NCI-H2107 treated with DMSO at 0.1 percent for 48 hours (cell line): Measurements from ENCODE around the gene TPT1.

Experiments
- DNase-seq: peaks from one replicate; lab custom pipeline; 2025; ENCODE audit not compliant: unreplicated experiment; lab: John Stamatoyannopoulos, UW

The TPT1 gene

GRCh38 chr13:45335397-45336024 is 5.5 kb downstream of the TPT1 start:
- no peak for DNase-seq

- DNase-seq = no peak
Measured at GRCh38 chr13:45333977-45334922, 6.7 kb downstream of the TPT1 start.

GRCh38 chr13:45333251-45333976 is 7.6 kb downstream of the TPT1 start:
- peak; percentile 60 for DNase-seq

GRCh38 chr13:45332831-45333219 is 8.2 kb downstream of the TPT1 start:
- DNase-seq = no peak

- DNase-seq = no peak
Measured at GRCh38 chr13:45332036-45332830, 8.8 kb downstream of the TPT1 start.

GRCh38 chr13:45331692-45332035 is 9.3 kb downstream of the TPT1 start:
- no peak for DNase-seq

- no peak for DNase-seq
Measured at GRCh38 chr13:45331123-45331619, 9.8 kb downstream of the TPT1 start.

GRCh38 chr13:45328661-45329111 is 12.3 kb downstream of the TPT1 start:
- no peak for DNase-seq

GRCh38 chr13:45327253-45327955 is 13.6 kb downstream of the TPT1 start:
- DNase-seq = no peak

- DNase-seq = no peak
Measured at GRCh38 chr13:45325806-45326205, 15.2 kb downstream of the TPT1 start.

GRCh38 chr13:45320876-45321629 is 19.9 kb downstream of the TPT1 start:
- no peak for DNase-seq

GRCh38 chr13:45316996-45317395 is 24.0 kb downstream of the TPT1 start:
- no peak for DNase-seq

GRCh38 chr13:45316338-45316737 is 24.6 kb downstream of the TPT1 start:
- DNase-seq = no peak

GRCh38 chr13:45315520-45316167 is 25.3 kb downstream of the TPT1 start:
- DNase-seq = no peak

GRCh38 chr13:45314822-45315221 is 26.2 kb downstream of the TPT1 start:
- no peak for DNase-seq

- DNase-seq = no peak
Measured at GRCh38 chr13:45310341-45311131, 30.4 kb downstream of the TPT1 start.

- DNase-seq = no peak
Measured at GRCh38 chr13:45306966-45307365, 34.0 kb downstream of the TPT1 start.

- DNase-seq = no peak
Measured at GRCh38 chr13:45305079-45305478, 35.9 kb downstream of the TPT1 start.
